GM18505 (cell line): Measurements from ENCODE around the gene KRTAP5-6.
"Not testable (repeated sequence)": the region's sequence is repeated elsewhere in the genome, so short reads cannot be mapped to it uniquely, and the experiment has no call there.

Experiments
- ATAC-seq: cut with Tn5 transposase; IDR thresholded peaks from one replicate; pipeline ENCODE4 v1.9.1; 2021; ENCODE audit not compliant: unreplicated experiment
- POLR2A ChIP-seq: IDR thresholded peaks from 4 replicates; pipeline ENCODE4 v1.6.1; 2011; ENCODE audit warnings: borderline replicate concordance; ENCODE audit not compliant: insufficient read depth, insufficient read length; ENCODE audit errors: extremely low read depth

Gene KRTAP5-6

DNA sequence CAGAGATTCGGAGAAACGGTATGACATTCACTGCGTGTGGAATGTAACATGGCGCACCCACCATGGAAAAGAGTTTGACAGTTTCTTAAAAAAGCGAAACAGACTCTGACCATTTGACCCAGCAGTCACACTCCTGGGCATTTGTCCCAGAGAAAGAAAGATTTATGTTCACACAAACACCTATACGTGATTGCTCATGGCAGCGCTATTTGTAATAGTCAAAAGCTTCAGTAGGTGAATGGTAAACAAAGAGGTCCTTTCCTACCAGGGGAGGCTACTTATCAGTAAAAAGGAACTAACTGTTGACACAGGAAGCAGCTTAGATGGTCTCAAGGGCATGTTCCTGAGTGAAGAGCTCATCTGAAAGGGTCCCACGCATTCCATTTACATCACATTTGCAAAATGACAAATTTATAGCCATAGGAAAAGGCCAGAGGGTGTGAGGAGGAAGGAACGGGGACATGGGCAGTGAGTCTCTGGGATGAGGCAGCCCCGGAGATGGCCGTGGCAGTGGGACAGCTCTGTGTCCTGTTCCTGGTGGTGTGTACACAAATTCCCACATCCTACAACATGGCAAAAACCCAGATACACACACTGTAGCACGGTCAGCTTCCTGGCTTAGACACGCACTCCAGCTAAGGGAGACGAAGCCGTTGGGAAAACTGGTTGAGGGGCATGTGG is 14.6 kb upstream of the KRTAP5-6 start:
- no peak for ATAC-seq
- TF ChIP-seq POLR2A, result no peak

DNA sequence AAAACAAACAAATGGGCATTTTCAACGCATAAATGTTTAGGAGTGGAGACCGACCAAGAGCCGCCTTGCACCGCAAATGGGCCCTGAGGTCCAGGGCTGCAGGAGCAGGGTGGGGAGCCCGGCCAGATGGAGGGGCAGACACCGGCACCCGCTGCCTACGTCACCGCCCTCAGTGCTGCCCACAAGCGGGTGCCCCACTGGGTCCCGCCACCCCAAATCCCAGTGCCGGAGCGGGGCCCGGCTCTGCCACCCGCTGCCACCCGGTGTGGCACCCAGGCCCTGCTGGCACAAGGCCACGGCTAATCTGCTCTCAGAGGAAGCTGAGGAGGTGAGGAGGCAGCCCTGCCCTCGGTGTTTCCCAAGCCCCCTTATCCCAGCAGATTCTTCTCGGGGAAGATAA is 13.8 kb upstream of the KRTAP5-6 start:
- not testable (repeated sequence) for ATAC-seq

DNA sequence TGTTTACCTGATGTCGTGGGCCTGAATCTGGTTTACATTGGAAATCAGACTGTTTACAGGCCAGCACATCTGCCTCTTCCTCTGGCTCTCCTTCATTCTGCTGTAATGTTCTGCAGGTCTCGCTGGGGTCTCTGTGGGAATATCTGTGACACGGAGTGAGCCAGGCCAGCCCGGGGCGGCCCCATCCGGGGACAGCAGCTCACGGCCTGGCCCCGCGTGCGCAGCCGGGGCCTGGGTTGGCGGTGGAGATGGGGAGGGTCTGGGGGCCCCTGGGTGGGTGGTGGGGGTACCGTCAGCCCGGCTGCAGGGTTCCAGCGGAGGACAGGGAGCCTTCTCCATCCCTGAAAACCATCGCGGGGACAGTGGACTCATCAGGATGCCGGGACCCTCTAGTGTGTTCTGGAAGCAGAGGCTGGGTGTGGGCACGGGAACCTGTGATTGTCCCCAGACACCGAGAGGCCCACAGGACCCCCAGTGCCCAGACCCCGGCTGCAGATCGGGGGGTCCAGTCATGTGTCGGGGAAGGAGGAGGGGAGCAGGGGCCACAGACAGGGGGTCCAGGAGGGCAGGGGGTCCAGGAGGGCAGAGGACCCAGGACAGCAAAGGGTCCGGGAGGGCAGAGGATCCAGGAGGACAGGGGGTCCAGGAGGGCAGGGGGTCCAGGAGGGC is 13.0 kb upstream of the KRTAP5-6 start:
- not testable (repeated sequence) for ATAC-seq

DNA sequence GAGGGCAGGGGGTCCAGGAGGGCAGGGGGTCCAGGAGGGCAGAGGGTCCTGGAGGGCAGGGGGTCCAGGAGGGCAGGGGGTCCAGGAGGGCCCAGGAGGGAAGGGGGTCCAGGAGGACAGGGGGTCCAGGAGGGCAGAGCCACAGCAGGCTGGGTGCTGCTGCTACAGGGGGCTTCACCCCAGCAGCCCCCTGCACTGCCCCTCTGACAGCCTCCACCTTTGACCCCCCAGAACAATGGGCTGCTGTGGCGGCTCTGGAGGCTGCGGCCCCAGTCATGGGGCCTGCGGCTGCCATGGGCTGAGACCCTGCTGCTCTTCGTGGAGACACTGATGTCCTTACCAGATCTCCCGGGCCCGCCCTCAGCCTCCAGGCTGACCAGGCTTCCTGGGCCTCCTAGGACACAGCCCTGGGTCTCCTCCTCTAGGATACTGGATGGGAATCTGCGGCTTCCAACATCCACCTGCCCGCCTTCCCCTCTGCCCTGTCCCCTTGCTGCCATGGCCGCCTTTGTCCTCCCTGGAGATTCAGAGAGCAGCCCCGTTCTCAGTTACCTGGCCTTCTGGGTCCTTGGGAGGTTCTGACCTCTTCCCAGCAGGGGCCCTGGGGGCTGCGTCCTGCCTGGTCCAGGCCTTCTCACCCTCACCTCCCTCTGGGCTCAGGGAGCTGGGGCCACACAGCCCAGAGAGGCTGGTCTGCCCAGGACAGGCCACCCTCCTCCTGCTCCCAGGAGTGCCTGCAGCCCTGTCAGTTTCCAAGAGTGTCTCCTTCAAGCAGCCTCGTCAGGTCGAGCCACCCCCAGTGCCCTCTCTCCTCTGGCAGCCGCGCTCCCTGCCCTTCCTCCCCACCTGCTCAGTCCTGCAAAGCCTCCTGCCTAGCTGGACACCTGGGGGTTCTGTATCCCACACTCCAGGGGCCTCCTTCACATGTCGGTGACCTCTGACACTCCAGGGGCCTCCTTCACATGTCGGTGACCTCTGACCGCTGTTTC is 11.8 kb upstream of the KRTAP5-6 start:
- not testable (repeated sequence) for ATAC-seq

DNA sequence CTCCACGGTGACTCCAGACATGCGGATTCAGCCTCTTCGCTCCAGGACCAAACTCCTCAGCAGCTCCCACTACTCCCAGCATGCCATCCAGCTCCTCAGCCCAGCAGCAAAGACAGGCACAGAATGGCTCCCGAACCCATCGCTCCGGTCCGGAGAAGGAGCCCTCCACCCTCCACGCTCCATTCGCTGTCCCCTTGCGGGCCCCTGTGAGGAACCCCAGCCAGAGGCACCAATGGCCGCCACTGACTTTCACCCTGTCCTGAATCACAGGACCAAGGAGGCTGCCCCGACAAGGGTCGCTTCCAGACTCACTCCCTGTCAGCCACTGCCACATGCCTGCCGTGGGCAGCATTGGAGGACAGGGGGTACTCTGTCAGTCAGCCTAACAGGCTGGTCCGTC is 10.8 kb upstream of the KRTAP5-6 start:
- not testable (repeated sequence) for ATAC-seq

DNA sequence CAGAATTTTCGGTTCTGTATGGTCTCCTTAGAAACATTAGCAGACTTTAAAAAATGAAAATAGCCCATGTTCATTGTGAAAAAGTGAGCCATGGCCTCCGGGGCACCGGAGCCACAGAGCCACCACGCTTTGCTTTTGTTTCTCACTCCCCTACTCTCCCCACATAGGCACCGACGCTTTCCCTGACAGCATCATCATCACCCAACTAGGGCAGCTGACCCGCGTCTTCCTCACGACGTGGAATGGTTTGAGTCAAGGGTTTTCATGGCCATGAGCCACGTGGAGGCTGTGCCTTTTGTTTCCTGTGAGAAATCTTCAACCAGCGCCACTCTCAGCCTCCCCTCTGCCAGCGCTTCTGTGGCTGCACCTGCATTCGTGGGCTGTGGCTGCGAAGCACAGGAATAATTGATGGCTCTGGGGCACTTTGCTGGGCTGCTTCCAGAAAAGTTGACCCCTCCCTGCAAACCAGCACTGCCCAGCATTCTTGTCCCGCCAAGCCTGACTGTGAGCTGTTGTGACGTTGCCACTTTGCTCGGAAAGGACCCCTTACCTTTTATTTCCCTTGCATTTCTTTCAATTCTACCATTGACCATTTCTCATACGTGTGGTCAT is 8.6 kb upstream of the KRTAP5-6 start:
- not testable (repeated sequence) for ATAC-seq

DNA sequence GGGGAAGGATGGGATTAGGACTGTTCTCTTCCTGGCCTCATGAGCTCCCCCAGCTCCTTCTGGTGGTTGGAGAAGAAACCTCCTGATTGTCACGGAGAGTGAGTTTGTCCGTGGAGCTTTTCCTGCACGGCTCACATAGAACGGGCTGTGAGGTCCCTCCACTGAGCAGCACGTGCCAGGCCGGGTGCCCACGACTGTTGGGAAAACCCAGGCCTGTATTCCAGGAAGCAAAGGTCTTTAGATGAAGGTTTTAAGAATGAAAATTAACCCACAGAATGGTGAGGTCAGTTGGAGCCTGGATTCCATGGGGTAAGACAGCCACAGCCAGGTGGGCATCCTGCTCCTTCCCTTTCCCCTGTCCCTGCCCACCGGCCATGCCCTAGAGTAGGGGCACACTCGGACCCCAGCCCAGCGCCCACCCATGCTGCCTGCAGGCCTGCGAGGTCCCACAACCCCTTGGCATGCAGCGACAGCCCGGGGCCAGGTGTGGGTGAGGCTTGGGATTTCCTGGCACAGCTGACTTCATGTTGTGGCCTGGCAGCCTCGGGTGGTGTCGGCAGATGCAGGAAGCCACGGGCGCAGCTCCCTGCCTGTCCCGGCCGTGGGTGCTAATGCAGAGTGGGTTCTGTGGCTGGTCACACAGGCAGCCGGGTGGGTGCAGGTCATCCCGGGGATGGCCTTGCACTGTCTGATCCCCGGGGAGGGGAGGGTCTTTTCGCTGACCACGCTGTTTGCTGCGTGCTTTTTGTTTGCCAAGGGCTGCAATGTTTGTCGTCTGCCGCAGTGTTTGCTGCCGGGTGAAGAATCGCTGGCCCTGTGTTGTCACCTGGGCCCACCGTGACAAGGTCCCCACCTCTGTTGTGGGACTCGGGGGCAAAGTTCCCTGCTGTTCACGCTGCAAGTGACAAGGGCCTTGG is 7.5 kb upstream of the KRTAP5-6 start:
- ATAC-seq, result not testable (repeated sequence)

DNA sequence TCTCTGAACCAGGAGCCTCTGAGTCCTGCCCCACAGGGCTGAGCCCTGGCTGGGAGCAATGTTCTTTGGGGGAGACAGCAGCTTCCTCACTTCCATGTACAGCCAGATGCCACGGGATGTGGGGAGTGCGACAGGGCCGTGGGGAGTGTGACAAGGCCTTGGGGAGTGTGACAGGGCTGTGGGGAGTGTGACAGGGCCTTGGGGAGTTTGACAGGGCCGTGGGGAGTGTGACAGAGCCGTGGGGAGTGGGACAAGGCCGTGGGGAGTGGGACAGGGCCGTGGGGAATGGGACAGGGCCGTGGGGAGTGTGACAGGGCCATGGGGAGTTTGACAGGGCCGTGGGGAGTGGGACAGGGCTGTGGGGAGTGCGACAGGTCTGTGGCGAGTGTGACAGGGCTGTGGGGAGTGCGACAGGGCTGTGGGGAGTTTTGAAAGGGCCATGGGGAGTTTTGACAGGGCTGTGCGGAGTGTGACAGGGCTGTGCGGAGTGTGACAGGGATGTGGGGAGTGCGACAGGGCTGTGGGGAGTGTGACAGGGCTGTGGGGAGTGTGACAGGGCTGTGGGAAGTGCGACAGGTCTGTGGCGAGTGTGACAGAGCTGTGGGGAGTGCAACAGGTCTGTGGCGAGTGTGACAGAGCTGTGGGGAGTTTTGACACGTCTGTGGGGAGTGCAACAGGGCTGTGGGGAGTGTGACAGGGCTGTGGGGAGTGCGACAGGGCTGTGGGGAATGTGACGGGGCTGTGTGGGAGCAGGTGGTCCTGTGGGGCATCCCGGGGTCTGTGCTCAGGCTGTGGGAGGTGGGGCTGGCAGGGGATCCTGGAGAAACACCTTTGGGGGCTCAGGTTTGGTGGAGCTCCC is 6.6 kb upstream of the KRTAP5-6 start:
- ATAC-seq, result no peak
- TF ChIP-seq POLR2A, result no peak

DNA sequence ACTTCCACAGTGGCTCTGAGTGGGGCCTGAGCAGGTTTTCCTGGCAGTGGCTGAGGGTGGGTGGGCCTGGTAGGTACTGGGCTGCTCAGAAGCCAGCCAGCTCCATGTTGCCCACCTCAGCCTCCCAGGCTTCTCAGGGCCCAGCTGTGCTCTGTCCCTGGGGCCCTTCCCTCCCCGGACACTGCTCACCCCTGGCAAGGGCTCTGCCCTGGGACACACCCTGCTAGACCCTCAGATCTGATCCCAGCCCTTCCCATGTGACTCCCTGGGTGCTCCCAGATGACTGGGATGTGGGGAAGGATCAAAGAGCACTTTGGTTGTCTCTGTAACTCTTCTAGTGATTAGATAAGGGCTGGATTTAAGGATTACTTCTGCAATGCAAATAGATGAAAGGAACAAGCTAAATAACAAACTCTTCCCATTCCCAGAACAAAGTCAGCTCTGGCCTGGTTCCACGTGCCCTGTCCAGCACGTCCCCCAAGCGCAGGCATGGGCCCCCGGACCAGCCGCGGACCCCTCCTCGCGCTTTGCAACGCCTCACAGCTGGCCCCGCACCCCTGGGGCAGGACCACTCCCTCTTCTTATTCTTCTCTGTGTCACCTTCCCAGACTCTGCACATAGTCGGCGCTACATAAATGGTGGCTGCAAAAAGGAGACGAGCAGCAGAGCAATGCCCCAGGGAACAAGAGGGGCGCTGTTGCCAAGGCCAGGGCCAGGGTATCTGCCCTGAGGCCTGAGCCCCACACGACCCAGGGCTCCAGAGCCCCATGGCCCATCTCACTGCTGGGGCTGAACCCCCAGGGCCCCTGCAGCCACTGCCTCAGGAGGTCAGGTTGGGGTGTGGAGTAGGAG is 5.7 kb upstream of the KRTAP5-6 start:
- ATAC-seq, result no peak
- no peak for TF ChIP-seq POLR2A

DNA sequence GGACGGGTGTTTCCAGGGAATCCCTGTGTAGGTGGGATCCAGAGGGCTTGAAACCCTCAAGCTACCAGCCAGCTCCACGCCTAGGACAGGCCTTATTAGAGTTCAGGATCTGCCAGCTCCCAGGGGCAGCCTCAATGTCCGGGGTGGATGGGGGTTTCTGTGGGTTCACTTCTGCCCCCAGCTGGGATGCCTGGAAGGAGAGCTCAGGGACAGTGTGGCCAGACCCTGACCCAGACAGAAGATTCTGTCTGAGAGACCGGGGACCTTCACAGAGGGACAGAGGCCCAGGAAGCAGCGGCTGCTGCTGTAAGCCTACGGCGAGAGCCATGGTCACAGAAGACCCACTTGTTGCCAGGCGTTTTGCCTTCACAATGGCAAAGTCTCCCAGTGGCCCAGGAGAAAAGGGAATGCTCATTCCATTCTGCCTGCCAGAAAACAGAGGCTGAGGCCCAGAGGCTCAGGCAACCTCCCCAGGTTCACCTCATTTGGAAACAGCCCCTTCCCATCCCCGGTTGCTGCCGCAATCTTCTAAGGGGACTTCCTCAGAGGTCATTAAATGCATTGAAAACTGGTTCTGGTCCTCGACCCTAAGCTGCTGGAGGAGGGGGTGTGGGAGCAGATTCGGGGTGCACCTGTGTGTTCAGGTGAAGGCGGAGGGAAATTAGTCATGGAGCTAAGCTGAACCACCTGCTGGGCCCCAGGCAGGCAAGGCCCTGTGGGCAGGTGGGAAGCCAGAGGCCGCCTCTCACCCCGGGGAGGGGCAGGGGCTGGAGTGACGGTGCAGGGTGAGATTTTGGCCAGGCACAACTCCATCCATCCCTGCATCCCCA is 4.9 kb upstream of the KRTAP5-6 start:
- ATAC-seq, result no peak
- TF ChIP-seq POLR2A, result no peak
